IMR-90 (cell line): Measurements from ENCODE around the gene MPRIP.
"Not testable (repeated sequence)": the region's sequence is repeated elsewhere in the genome, so short reads cannot be mapped to it uniquely, and the experiment has no call there.

Experiments used
- BHLHE40 ChIP-seq: fragments of 150-350 bp; IDR thresholded peaks from 2 replicates; pipeline ENCODE4 v1.6.1; 2016; ENCODE audit warnings: mild to moderate bottlenecking, low read depth, low read length
- CEBPB ChIP-seq: IDR thresholded peaks from 2 replicates; pipeline ENCODE4 v1.6.1; 2012; ENCODE audit warnings: low read depth, low read length, improper control_type of control experiment
- CTCF ChIP-seq: conservative IDR thresholded peaks from 2 replicates; pipeline ENCODE4 v1.5.1; 2012; ENCODE audit warnings: mild to moderate bottlenecking, low read depth, low read length, improper control_type of control experiment
- FOS ChIP-seq: fragments of 150-350 bp; IDR thresholded peaks from 2 replicates; pipeline ENCODE4 v1.6.1; 2016; ENCODE audit warnings: low read depth, low read length
- MAZ ChIP-seq: IDR thresholded peaks from 2 replicates; pipeline ENCODE4 v1.6.1; 2012; ENCODE audit warnings: low read depth, mild to moderate bottlenecking, low read length, improper control_type of control experiment, moderate library complexity, borderline replicate concordance
- MXI1 ChIP-seq: IDR thresholded peaks from 2 replicates; pipeline ENCODE4 v1.6.1; 2012; ENCODE audit warnings: low read depth, mild to moderate bottlenecking, low read length, moderate library complexity, borderline replicate concordance
- POLR2A ChIP-seq: IDR thresholded peaks from 2 replicates; pipeline ENCODE4 v1.6.1; 2012; ENCODE audit warnings: mild to moderate bottlenecking, low read depth, low read length
- RAD21 ChIP-seq: IDR thresholded peaks from 2 replicates; pipeline ENCODE4 v1.6.1; 2012; ENCODE audit warnings: low read length, improper control_type of control experiment
- RCOR1 ChIP-seq: IDR thresholded peaks from 2 replicates; pipeline ENCODE4 v1.6.1; 2012; ENCODE audit warnings: mild to moderate bottlenecking, low read length, improper control_type of control experiment; ENCODE audit not compliant: insufficient replicate concordance
- RFX5 ChIP-seq: IDR thresholded peaks from 2 replicates; pipeline ENCODE4 v1.8.0; 2012; ENCODE audit warnings: low read depth, mild to moderate bottlenecking, low read length, moderate library complexity
- SMC3 ChIP-seq: fragments of 150-350 bp; IDR thresholded peaks from 2 replicates; pipeline ENCODE4 v1.6.1; 2016; ENCODE audit warnings: low read depth, mild to moderate bottlenecking, antibody characterized with exemption, low read length, moderate library complexity
- TF ChIP-seq, protein P1 (sequence below): fragments of 150-350 bp; IDR thresholded peaks from 2 replicates; pipeline ENCODE4 v1.6.1; 2017; ENCODE audit warnings: mild to moderate bottlenecking, antibody characterized with exemption, low read length, low read depth

DNA sequence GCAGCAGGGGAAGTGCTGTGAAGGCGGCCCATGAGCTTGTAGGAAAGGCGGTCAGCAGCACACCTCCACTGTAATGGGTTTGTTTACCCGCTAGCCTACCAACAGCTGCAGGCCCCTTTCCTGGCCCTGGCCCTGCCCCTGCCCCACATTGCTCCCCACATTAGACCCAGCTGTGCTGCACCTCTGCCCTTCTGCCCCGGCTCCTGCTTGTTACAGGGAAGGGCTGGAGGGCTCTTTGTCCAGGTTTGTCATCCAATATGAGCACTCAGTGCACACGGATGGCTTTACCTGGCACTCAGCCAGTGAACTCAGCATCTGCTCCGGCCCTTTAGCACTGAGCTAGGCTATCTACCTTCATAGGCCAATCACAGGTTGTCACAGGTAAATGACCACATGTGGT is 34.4 kb upstream of the MPRIP start:
- not testable (repeated sequence) for TF ChIP-seq POLR2A, CEBPB, CTCF, RAD21, RCOR1, MAZ, SMC3, RFX5, MXI1, BHLHE40, FOS
- TF ChIP-seq, protein P1, sequence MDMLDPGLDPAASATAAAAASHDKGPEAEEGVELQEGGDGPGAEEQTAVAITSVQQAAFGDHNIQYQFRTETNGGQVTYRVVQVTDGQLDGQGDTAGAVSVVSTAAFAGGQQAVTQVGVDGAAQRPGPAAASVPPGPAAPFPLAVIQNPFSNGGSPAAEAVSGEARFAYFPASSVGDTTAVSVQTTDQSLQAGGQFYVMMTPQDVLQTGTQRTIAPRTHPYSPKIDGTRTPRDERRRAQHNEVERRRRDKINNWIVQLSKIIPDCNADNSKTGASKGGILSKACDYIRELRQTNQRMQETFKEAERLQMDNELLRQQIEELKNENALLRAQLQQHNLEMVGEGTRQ = not testable (repeated sequence)
